H1 (cell line): Measurements from ENCODE around the gene SH3RF3. TPM values are rescaled to one million over a fixed set of nuclear protein-coding genes. Genes with fewer than 3 reads are reported as not detected.

ENCODE experiments used
- CTCF ChIA-PET: fragments of 300-600 bp; sonication (Branson Sonifier 250); formaldehyde crosslinking; loops from one replicate; lab custom pipeline; 2021; ENCODE audit not compliant: partially characterized antibody; lab: Charles Lee
- POLR2A ChIA-PET: fragments of 300-600 bp; sonication (Branson Sonifier 250); formaldehyde crosslinking; loops from one replicate; lab custom pipeline; 2021; ENCODE audit warnings: inconsistent platforms; ENCODE audit not compliant: partially characterized antibody; lab: Charles Lee
- DNase-seq, 2 experiments: peaks; one replicate each; pipeline versions ENCODE4 v3.0.0 to v3.0.0-alpha.2; 2010 to 2022; ENCODE audit warnings: low spot score in 2 of 2, low read depth in 1 of 2, mixed read lengths in 1 of 2
- FAIRE-seq: peaks from 2 replicates; lab custom pipeline; 2011; peaks lifted over from hg19 to GRCh38; lab: Jason Lieb, UNC
- H2AFZ ChIP-seq: 2 replicates; pipeline ENCODE4 v1.8.1; 2012; ENCODE audit warnings: low read length, inconsistent platforms
- H2AK5ac ChIP-seq: 2 replicates; pipeline ENCODE4 v1.6.1; 2013; ENCODE audit warnings: low read depth, low read length
- H2BK120ac ChIP-seq: replicated peaks from 2 replicates; pipeline ENCODE3; 2013; ENCODE audit warnings: low read depth, low read length, inconsistent platforms
- H2BK12ac ChIP-seq: 2 replicates; pipeline ENCODE4 v1.6.1; 2013; ENCODE audit warnings: low read depth, low read length
- H2BK15ac ChIP-seq: 2 replicates; pipeline ENCODE4 v1.6.1; 2013; ENCODE audit warnings: low read length
- H2BK20ac ChIP-seq: 2 replicates; pipeline ENCODE4 v1.6.1; 2013; ENCODE audit warnings: low read length
- H2BK5ac ChIP-seq: 2 replicates; pipeline ENCODE4 v1.6.1; 2013; ENCODE audit warnings: low read depth, low read length
- H3K14ac ChIP-seq: 2 replicates; pipeline ENCODE4 v1.6.1; 2013; ENCODE audit warnings: inconsistent platforms; ENCODE audit not compliant: insufficient read length
- H3K18ac ChIP-seq: 2 replicates; pipeline ENCODE4 v1.6.1; 2013; ENCODE audit warnings: low read length; ENCODE audit errors: extremely low read depth
- H3K23ac ChIP-seq: 2 replicates; pipeline ENCODE4 v1.6.1; 2013; ENCODE audit warnings: inconsistent platforms; ENCODE audit not compliant: insufficient read length
- H3K23me2 ChIP-seq: 2 replicates; pipeline ENCODE4 v1.6.1; 2013; ENCODE audit warnings: low read depth, low read length
- H3K27ac ChIP-seq: 2 replicates; pipeline ENCODE4 v1.6.1; 2011; ENCODE audit warnings: low read depth, low read length, inconsistent platforms
- H3K27me3 ChIP-seq, 4 experiments: replicated peaks in 1 of 4; 1 replicate in 1 of 4; 2 replicates in 3 of 4; pipeline versions ENCODE4 v1.6.1 to v1.8.1; 2011 to 2013; ENCODE audit warnings: low read length in 3 of 4, mild to moderate bottlenecking in 3 of 4, inconsistent platforms in 2 of 4, mixed read lengths in 2 of 4, moderate library complexity in 1 of 4; ENCODE audit not compliant: control insufficient read depth in 3 of 4, insufficient read depth in 3 of 4; ENCODE audit errors: extremely low read depth in 1 of 4
- H3K36me3 ChIP-seq, 4 experiments: 2 replicates each; pipeline versions ENCODE4 v1.6.1 to v1.8.1; 2011 to 2013; ENCODE audit warnings: mild to moderate bottlenecking in 4 of 4, low read length in 3 of 4, moderate library complexity in 2 of 4, control low read depth in 1 of 4, inconsistent platforms in 1 of 4; ENCODE audit not compliant: insufficient read depth in 4 of 4, control insufficient read depth in 2 of 4
- H3K4ac ChIP-seq: replicated peaks from 2 replicates; pipeline ENCODE3; 2013; ENCODE audit warnings: low read length, low read depth, mixed read lengths, inconsistent platforms; ENCODE audit not compliant: insufficient read length
- H3K4me1 ChIP-seq, 4 experiments: replicated peaks in 1 of 4; 1 replicate in 1 of 4; 2 replicates in 3 of 4; pipeline versions ENCODE4 v1.6.1 to v1.8.1; 2011 to 2013; ENCODE audit warnings: low read length in 3 of 4, inconsistent platforms in 2 of 4, mixed read lengths in 1 of 4; ENCODE audit not compliant: insufficient read depth in 4 of 4, control insufficient read depth in 3 of 4
- H3K4me2 ChIP-seq, 2 experiments: 2 replicates each; pipeline versions ENCODE4 v1.6.1 to v1.8.1; 2011 to 2013; ENCODE audit warnings: low read depth in 2 of 2, low read length in 2 of 2, control low read depth in 1 of 2, inconsistent platforms in 1 of 2, mild to moderate bottlenecking in 1 of 2; ENCODE audit not compliant: insufficient read depth in 1 of 2
- H3K4me3 ChIP-seq, 4 experiments: fragments of 200-600, 300-600 bp in 1 of 4; sonication (generic), shearing (Covaris generic), sonication (Bioruptor Twin) in 1 of 4; 2 replicates each; pipeline versions ENCODE4 v1.5.1 to v1.8.1; 2011 to 2016; ENCODE audit warnings: low read length in 4 of 4, low read depth in 3 of 4, control low read depth in 2 of 4, inconsistent platforms in 2 of 4, mild to moderate bottlenecking in 2 of 4, mixed read lengths in 1 of 4, moderate library complexity in 1 of 4; ENCODE audit not compliant: insufficient read depth in 2 of 4; ENCODE audit errors: extremely low read depth in 1 of 4
- H3K56ac ChIP-seq: replicated peaks from 2 replicates; pipeline ENCODE3; 2013; ENCODE audit warnings: low read depth, mild to moderate bottlenecking, mixed read lengths, low read length, inconsistent platforms; ENCODE audit not compliant: insufficient read length
- H3K79me1 ChIP-seq: 2 replicates; pipeline ENCODE4 v1.6.1; 2013; ENCODE audit warnings: low read depth, low read length, control low read depth
- H3K79me2 ChIP-seq, 2 experiments: 2 replicates each; pipeline versions ENCODE4 v1.6.1 to v1.8.1; 2012 to 2013; ENCODE audit warnings: low read length in 2 of 2, mild to moderate bottlenecking in 2 of 2, inconsistent platforms in 1 of 2; ENCODE audit not compliant: insufficient read depth in 2 of 2, control insufficient read depth in 1 of 2
- H3K9ac ChIP-seq, 4 experiments: replicated peaks in 1 of 4; 1 replicate in 1 of 4; 2 replicates in 3 of 4; pipeline versions ENCODE4 v1.6.1 to v1.8.1; 2011 to 2013; ENCODE audit warnings: low read depth in 3 of 4, low read length in 3 of 4, control low read depth in 2 of 4, mild to moderate bottlenecking in 2 of 4, moderate library complexity in 2 of 4, inconsistent platforms in 1 of 4; ENCODE audit errors: extremely low read depth in 1 of 4
- H3K9me3 ChIP-seq, 2 experiments: 2 replicates each; pipeline versions ENCODE4 v1.6.1 to v1.8.1; 2012 to 2013; ENCODE audit warnings: mild to moderate bottlenecking in 2 of 2, moderate library complexity in 2 of 2, control low read depth in 1 of 2, inconsistent platforms in 1 of 2, low read depth in 1 of 2, low read length in 1 of 2, mixed read lengths in 1 of 2; ENCODE audit not compliant: insufficient read depth in 2 of 2
- H4K20me1 ChIP-seq, 2 experiments: replicated peaks in 1 of 2; 2 replicates each; pipeline versions ENCODE3 to v1.8.1; 2011 to 2013; ENCODE audit warnings: inconsistent platforms in 2 of 2, low read length in 2 of 2, mild to moderate bottlenecking in 1 of 2; ENCODE audit not compliant: insufficient read depth in 2 of 2, control insufficient read depth in 1 of 2
- H4K5ac ChIP-seq: 2 replicates; pipeline ENCODE4 v1.6.1; 2013; ENCODE audit warnings: low read length, low read depth, mixed read lengths, inconsistent platforms; ENCODE audit not compliant: insufficient read length
- H4K8ac ChIP-seq: 2 replicates; pipeline ENCODE4 v1.8.0; 2013; ENCODE audit warnings: mild to moderate bottlenecking, moderate library complexity, low read length, inconsistent platforms; ENCODE audit not compliant: insufficient read depth; ENCODE audit errors: extremely low read depth
- H4K91ac ChIP-seq: replicated peaks from 2 replicates; pipeline ENCODE3; 2013; ENCODE audit warnings: low read length, mixed read lengths, inconsistent platforms; ENCODE audit not compliant: insufficient read length
- EGR1 ChIP-seq: IDR thresholded peaks from 2 replicates; pipeline ENCODE4 v1.6.1; 2011; ENCODE audit warnings: low read depth, low read length, borderline replicate concordance
- KDM5A ChIP-seq: fragments of 200-600 bp; IDR thresholded peaks from 2 replicates; pipeline ENCODE4 v1.7.1; 2012; ENCODE audit warnings: mild to moderate bottlenecking, low read length, inconsistent platforms, mixed read lengths
- WGBS, 2 experiments: shearing (Covaris generic) in 1 of 2; methylation state at CpG; one replicate each; pipeline versions ENCODE4 v1.1.6 to v1.1.7; 2013 to 2015; ENCODE audit warnings: low lambda C conversion rate in 2 of 2, mixed read lengths in 2 of 2, inconsistent platforms in 1 of 2, low coverage in 1 of 2, missing lambda C conversion rate in 1 of 2; ENCODE audit not compliant: insufficient replicate concordance in 2 of 2, insufficient coverage in 1 of 2, insufficient read length in 1 of 2; ENCODE audit errors: extremely low coverage in 1 of 2, missing lambda C conversion rate in 1 of 2; 5-methylcytosine and 5-hydroxymethylcytosine counted together
- polyA plus RNA-seq, 7 experiments: library from polyadenylated mRNA; depleted of rRNA in 3 of 7; stranded (reverse) in 5 of 7; unstranded in 2 of 7; fragments of >200 nt in 5 of 7; fragments of 200-250 nt in 2 of 7; gene quantifications; 1 replicate in 5 of 7; 2 replicates in 1 of 7; 4 replicates in 1 of 7; pipeline versions ENCODE4 v1.2.1 to v1.2.3, GENCODE V29; 2011 to 2013; ENCODE audit warnings: missing spikeins in 2 of 7, mixed read lengths in 2 of 7
- total RNA-seq: library from RNA; stranded (reverse); fragmentation: NEBNext Ultra II Directional; extraction: Animal tissue kit (Norgen Biotek cat#: 25700); gene quantifications from 2 replicates; pipeline ENCODE4 v1.2.1, GENCODE V29; 2021

The SH3RF3 gene
- total and polyA plus RNA-seq, 2 of the 8 experiments (the other 6 are each of a cell fraction or from before 2014, with no cell fraction given), result 0.11 to 0.65 TPM

GRCh38 chr2:109439390-109439786, 310.4 kb downstream of the SH3RF3 start:
- WGBS, 2 experiments, result 86% methylated on average over 4 of the region's 4 CpGs; no CpG with 5 or more reads in 1 of the 2 experiments
- no peaks in the 10 kb centered on the region for H3K79me2 ChIP-seq
- H4K91ac ChIP-seq, result no peak overlapping the region
- H3K23me2 ChIP-seq, result no peaks in the 10 kb centered on the region
- H2BK12ac ChIP-seq, result no peak overlapping the region
- H3K4me2 ChIP-seq, result no peak overlapping the region
- no peak overlapping the region for H2AK5ac ChIP-seq
- H2AFZ ChIP-seq, result no peak overlapping the region
- H3K27ac ChIP-seq, result no peak overlapping the region
- TF ChIP-seq KDM5A (no peak), EGR1 (no peak)
- TF ChIP-seq, all 59 proteins: peak for 0
- Histone ChIP-seq H2BK15ac (no peak overlapping the region), H3K4me3 (no peak overlapping the region), H2BK20ac (no peak overlapping the region), H3K18ac (no peak overlapping the region), H2BK5ac (no peak overlapping the region), H3K36me3 (no peaks in the 10 kb centered on the region), H4K8ac (no peak overlapping the region), H3K23ac (no peak overlapping the region), H4K20me1 (no peaks in the 10 kb centered on the region), H3K9me3 (peaks cover 9 to 10% of the 10 kb centered on the region in 2 experiments), H3K27me3 (no peaks in the 10 kb centered on the region), H3K4ac (no peak overlapping the region), H2BK120ac (no peak overlapping the region), H3K4me1 (no peaks in the 10 kb centered on the region), H3K56ac (no peak overlapping the region), H3K14ac (no peak overlapping the region), H3K79me1 (no peaks in the 10 kb centered on the region), H3K9ac (no peak overlapping the region), H4K5ac (no peak overlapping the region)
- no peak for FAIRE-seq
- DNase-seq, result no peak
- ChIA-PET POLR2A (no interaction called here), CTCF (interaction anchor here (1.1 to 1.4 kb wide), 2 partner anchors 21 to 312 kb away, joined by 4 read pairs; no protein-coding TSS in a partner anchor)
